Body of pancreas (tissue), 4 donors: ENCODE data around the gene AGTRAP. TPM values are rescaled to one million over a fixed set of nuclear protein-coding genes. Genes with fewer than 3 reads are reported as not detected.

ENCODE experiments used
- ATAC-seq: fragments of 150-250 bp; one replicate; pipeline ENCODE4 v1.9.1; 2016
- DNase-seq, 4 donors: peaks; one replicate each; pipeline ENCODE4 v3.0.0-alpha.2; 2019
- H3K27ac ChIP-seq, 4 donors: fragments of 200-600 bp; sonication (generic); 1 replicate in 3 of 4; 2 replicates in 1 of 4; pipeline versions ENCODE4 v1.5.1 to v1.6.1; 2016 to 2019; ENCODE audit warnings: mild to moderate bottlenecking in 1 of 4, mixed read lengths in 1 of 4, moderate library complexity in 1 of 4
- H3K27me3 ChIP-seq, 2 donors: fragments of 200-600 bp; sonication (generic); one replicate each; pipeline ENCODE4 v1.6.0; 2016; ENCODE audit warnings: mild to moderate bottlenecking in 1 of 2
- H3K36me3 ChIP-seq, 2 donors: fragments of 200-600 bp; sonication (generic); replicated peaks in 1 of 2; 2 replicates each; pipeline ENCODE4 v1.5.1; 2016; ENCODE audit warnings: low read depth in 2 of 2; ENCODE audit not compliant: insufficient read depth in 1 of 2
- H3K4me1 ChIP-seq: fragments of 200-600 bp; sonication (generic); one replicate; pipeline ENCODE4 v1.6.0; 2016
- H3K4me3 ChIP-seq, 2 donors: fragments of 200-600 bp; sonication (generic); 1 replicate in 1 of 2; 2 replicates in 1 of 2; pipeline ENCODE4 v1.5.1; 2016 to 2019
- H3K9me3 ChIP-seq, 3 donors: fragments of 200-600 bp; sonication (generic); 1 replicate in 2 of 3; 2 replicates in 1 of 3; pipeline ENCODE4 v1.5.1; 2016
- POLR2A ChIP-seq, 3 donors: fragments of 450-650 bp; IDR thresholded peaks; one replicate each; pipeline ENCODE4 v1.6.1; 2016; ENCODE audit warnings: antibody characterized with exemption in 3 of 3, mild to moderate bottlenecking in 2 of 3
- WGBS, 2 donors: methylation state at CpG; one replicate each; pipeline ENCODE4 v1.1.5; 2017; 5-methylcytosine and 5-hydroxymethylcytosine counted together
- intact Hi-C: fragments of 100-400 bp; cut with DNase I; formaldehyde crosslinking; loops from one replicate; pipeline ENCODE4 v1.15.1; 2023
- total RNA-seq, 2 donors: library from RNA; depleted of rRNA; stranded (reverse); fragments of >200 nt; gene quantifications; one replicate each; pipeline ENCODE4 v1.1.0, GENCODE V29; 2016
- TF ChIP-seq, protein P1 (sequence below), 7 experiments: fragments of 450-650 bp in 4 of 7; fragments of 200-600 bp in 3 of 7; sonication (generic) in 3 of 7; IDR thresholded peaks; one replicate each; pipeline ENCODE4 v1.5.1; 2016 to 2019; ENCODE audit warnings: antibody characterized with exemption in 7 of 7

Gene AGTRAP
- total RNA-seq, 2 donors from 2014 or later, result 16.8 to 24.6 TPM

DNA sequence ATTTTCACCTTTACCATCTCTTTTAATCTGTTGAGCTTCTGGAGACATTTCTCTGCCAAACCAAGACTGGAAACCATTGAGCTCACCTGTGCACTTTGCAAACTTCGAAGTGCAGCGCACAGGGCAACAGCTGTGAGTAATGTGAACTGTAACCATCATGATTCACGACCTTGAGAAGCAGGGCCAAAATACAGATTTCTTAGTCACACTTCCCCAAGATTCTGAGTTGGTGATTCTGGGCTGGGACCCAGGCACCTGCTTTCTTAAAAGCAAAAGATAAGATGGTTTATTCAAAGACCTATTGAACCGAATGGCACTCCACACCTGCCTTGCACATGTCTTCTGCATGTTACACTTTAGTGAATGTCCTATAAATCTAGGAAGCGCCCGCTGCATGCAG, 10.2 kb downstream of the AGTRAP start:
- Histone ChIP-seq H3K4me1 (peaks cover 37% of the 10 kb centered on the region), H3K4me3 (no peak overlapping the region), H3K27ac (peak overlapping the region; percentile 73 to 87 (median 81)), H3K27me3 (no peaks in the 10 kb centered on the region), H3K36me3 (peaks cover 0 to 4% of the 10 kb centered on the region in 2 donors), H3K9me3 (no peaks in the 10 kb centered on the region)
- DNase-seq, result peak; percentile 54 to 81 (median 74)
- peak; percentile 76 for ATAC-seq
- intact Hi-C loops, result no loop called here
- TF ChIP-seq, protein P1, sequence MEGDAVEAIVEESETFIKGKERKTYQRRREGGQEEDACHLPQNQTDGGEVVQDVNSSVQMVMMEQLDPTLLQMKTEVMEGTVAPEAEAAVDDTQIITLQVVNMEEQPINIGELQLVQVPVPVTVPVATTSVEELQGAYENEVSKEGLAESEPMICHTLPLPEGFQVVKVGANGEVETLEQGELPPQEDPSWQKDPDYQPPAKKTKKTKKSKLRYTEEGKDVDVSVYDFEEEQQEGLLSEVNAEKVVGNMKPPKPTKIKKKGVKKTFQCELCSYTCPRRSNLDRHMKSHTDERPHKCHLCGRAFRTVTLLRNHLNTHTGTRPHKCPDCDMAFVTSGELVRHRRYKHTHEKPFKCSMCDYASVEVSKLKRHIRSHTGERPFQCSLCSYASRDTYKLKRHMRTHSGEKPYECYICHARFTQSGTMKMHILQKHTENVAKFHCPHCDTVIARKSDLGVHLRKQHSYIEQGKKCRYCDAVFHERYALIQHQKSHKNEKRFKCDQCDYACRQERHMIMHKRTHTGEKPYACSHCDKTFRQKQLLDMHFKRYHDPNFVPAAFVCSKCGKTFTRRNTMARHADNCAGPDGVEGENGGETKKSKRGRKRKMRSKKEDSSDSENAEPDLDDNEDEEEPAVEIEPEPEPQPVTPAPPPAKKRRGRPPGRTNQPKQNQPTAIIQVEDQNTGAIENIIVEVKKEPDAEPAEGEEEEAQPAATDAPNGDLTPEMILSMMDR (IDR thresholded peaks at IDR 0.05), result peak in 1 of 7 experiments; percentile 23
- no peak for TF ChIP-seq POLR2A (IDR thresholded peaks at IDR 0.05)
- WGBS, 2 donors, result 42 to 44% methylated on average over 5 to 6 of the region's 6 CpGs

DNA sequence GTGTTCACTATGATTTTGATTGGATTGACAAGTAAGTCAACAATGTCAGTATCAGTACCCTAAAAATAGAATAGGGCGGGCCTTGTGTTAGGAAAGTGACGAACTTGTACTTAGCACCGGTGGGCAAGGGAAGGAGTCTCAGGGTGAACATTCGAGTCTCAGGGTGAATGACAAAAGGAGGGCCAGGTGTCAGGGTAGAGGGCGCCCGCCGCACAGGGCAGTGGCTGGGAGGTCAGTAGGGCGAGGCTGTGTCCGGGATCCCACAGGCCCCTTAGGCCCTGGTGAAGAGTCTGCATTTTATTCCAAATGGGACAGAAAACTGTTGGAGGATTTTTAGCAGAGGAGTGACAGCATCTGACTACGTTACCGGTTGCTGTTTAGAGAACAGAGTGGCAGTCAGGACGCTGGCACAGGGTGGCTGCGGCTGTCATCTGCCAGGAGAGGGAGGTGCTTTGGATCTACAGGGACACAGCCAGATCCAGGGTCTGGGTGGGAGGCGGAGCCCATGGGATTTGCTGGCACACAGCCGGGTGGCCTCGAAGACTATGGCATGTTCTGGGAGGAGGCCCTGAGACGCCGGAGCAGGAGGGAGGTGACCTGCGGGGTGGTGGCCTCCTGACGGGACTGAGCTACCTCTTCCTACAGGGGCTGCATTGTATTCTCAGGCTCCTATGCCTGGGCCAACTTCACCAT, 11.0 kb downstream of the AGTRAP start:
- H3K27ac ChIP-seq, result peak overlapping the region; percentile 73 to 87 (median 81)
- 32 to 59% methylated on average over 12 to 19 of the region's 20 CpGs for WGBS, 2 donors
- DNase-seq (peak; percentile 57 to 81 (median 78)), ATAC-seq (peak; percentile 65)
- TF ChIP-seq, protein P1 (IDR thresholded peaks at IDR 0.05), result no peak
- peak in 1 of 3 donors; percentile 15 for TF ChIP-seq POLR2A (IDR thresholded peaks at IDR 0.05)
- H3K9me3 ChIP-seq, result no peaks in the 10 kb centered on the region
- no peak overlapping the region for H3K4me3 ChIP-seq
- peaks cover 37% of the 10 kb centered on the region for H3K4me1 ChIP-seq
- intact Hi-C loops, result no loop called here
- H3K27me3 ChIP-seq, result no peaks in the 10 kb centered on the region
- peaks cover 0 to 4% of the 10 kb centered on the region in 2 donors for H3K36me3 ChIP-seq

GRCh38 chr1:11748294-11749202, 12.6 kb downstream of the AGTRAP start:
- DNase-seq, result no peak
- 87% methylated on average over 17 to 27 of the region's 27 CpGs for WGBS, 2 donors
- Histone ChIP-seq H3K27me3 (no peaks in the 10 kb centered on the region), H3K4me3 (no peak overlapping the region), H3K4me1 (peaks cover 37% of the 10 kb centered on the region), H3K36me3 (peaks cover 0 to 4% of the 10 kb centered on the region in 2 donors), H3K9me3 (no peaks in the 10 kb centered on the region), H3K27ac (no peak overlapping the region)
- no peak for ATAC-seq
- intact Hi-C loops, result no loop called here
- no peak for TF ChIP-seq POLR2A (IDR thresholded peaks at IDR 0.05)
- TF ChIP-seq, protein P1 (IDR thresholded peaks at IDR 0.05), result no peak

GRCh38 chr1:11749203-11749689, 13.3 kb downstream of the AGTRAP start:
- Histone ChIP-seq H3K4me1 (peaks cover 44% of the 10 kb centered on the region), H3K4me3 (no peak overlapping the region), H3K27ac (no peak overlapping the region), H3K36me3 (peaks cover 0 to 4% of the 10 kb centered on the region in 2 donors), H3K27me3 (no peaks in the 10 kb centered on the region), H3K9me3 (no peaks in the 10 kb centered on the region)
- no peak for TF ChIP-seq POLR2A (IDR thresholded peaks at IDR 0.05)
- TF ChIP-seq, protein P1 (IDR thresholded peaks at IDR 0.05), result peak in 6 of 7 experiments; percentile 19 to 66 (median 38)
- intact Hi-C loops, result no loop called here
- DNase-seq (peak in 3 of 4 donors; percentile 50 to 75 (median 64)), ATAC-seq (no peak)
- 56 to 66% methylated on average over 7 to 9 of the region's 9 CpGs for WGBS, 2 donors
